Activated CD4-positive, alpha-beta memory T cell treated with anti-CD3 and anti-CD28 coated beads for 36 hours (primary cell): ENCODE data around the gene SLC2A11. TPM values are rescaled to one million over a fixed set of nuclear protein-coding genes. Genes with fewer than 3 reads are reported as not detected.
A peak's percentile ranks its signal among the peaks of the same experiment; 100 is the strongest.
"Not testable (repeated sequence)": the region's sequence is repeated elsewhere in the genome, so short reads cannot be mapped to it uniquely, and the experiment has no call there.

ENCODE experiments used
- CTCF ChIA-PET: fragments of 350-600 bp; sonication (Branson Sonifier 250); formaldehyde crosslinking; loops from one replicate; lab custom pipeline; 2021; ENCODE audit warnings: antibody characterized with exemption, inconsistent platforms; lab: Charles Lee
- POLR2A ChIA-PET: fragments of 350-600 bp; sonication (Branson Sonifier 250); formaldehyde crosslinking; loops from one replicate; lab custom pipeline; 2021; ENCODE audit warnings: antibody characterized with exemption; lab: Charles Lee
- DNase-seq: peaks from one replicate; pipeline ENCODE4 v3.0.0-alpha.2; 2020
- H3K27ac Mint-ChIP-seq: one replicate; pipeline ENCODE4 v1.8.0; 2021; ENCODE audit warnings: mixed read lengths
- H3K27me3 Mint-ChIP-seq: one replicate; pipeline ENCODE4 v1.8.0; 2021; ENCODE audit warnings: mixed read lengths
- H3K36me3 Mint-ChIP-seq: one replicate; pipeline ENCODE4 v1.8.0; 2021; ENCODE audit warnings: mixed read lengths
- H3K4me1 Mint-ChIP-seq: one replicate; pipeline ENCODE4 v1.8.0; 2021; ENCODE audit warnings: low read depth, mixed read lengths
- H3K4me3 Mint-ChIP-seq: one replicate; pipeline ENCODE4 v1.8.0; 2021; ENCODE audit warnings: mild to moderate bottlenecking, mixed read lengths
- H3K9me3 Mint-ChIP-seq: one replicate; pipeline ENCODE4 v1.8.0; 2021; ENCODE audit warnings: mixed read lengths
- intact Hi-C: fragments of 100-400 bp; cut with micrococcal nuclease; formaldehyde crosslinking; loops from one replicate; pipeline ENCODE4 v1.15.1; 2023
- total RNA-seq, 2 experiments: library from RNA; stranded (reverse); gene quantifications; one replicate each; pipeline ENCODE4 v1.2.3, GENCODE V29; 2021

Gene SLC2A11
- total RNA-seq, 2 experiments from 2014 or later: 6.8 to 8.9 TPM

GRCh38 chr22:23903328-23903971, 45.8 kb downstream of the SLC2A11 start:
- no peak for DNase-seq
- H3K27me3 Mint-ChIP-seq: no peaks in the 10 kb centered on the region
- ChIA-PET CTCF (interaction anchor here (1.4 to 1.8 kb wide), 2 partner anchors 9 to 10 kb away, joined by 5 read pairs; partner anchors contain the start of gene MIF), POLR2A (interaction anchor here (1.3 to 1.5 kb wide), 2 partner anchors 9 to 10 kb away, joined by 4 to 6 read pairs; partner anchors contain the start of gene MIF)
- intact Hi-C loops: no loop called here
- no peaks in the 10 kb centered on the region for H3K4me1 Mint-ChIP-seq
- H3K36me3 Mint-ChIP-seq: peaks cover 3% of the 10 kb centered on the region
- H3K27ac Mint-ChIP-seq: no peak overlapping the region
- no peak overlapping the region for H3K4me3 Mint-ChIP-seq
- no peaks in the 10 kb centered on the region for H3K9me3 Mint-ChIP-seq

GRCh38 chr22:23904573-23905254, 47.0 kb downstream of the SLC2A11 start:
- no peak for DNase-seq
- CTCF ChIA-PET: no interaction called here
- no peaks in the 10 kb centered on the region for H3K4me1 Mint-ChIP-seq
- no peaks in the 10 kb centered on the region for H3K9me3 Mint-ChIP-seq
- peaks cover under 1% of the 10 kb centered on the region for H3K36me3 Mint-ChIP-seq
- intact Hi-C loops: no loop called here
- H3K27me3 Mint-ChIP-seq: no peaks in the 10 kb centered on the region
- H3K4me3 Mint-ChIP-seq: no peak overlapping the region
- POLR2A ChIA-PET: no interaction called here
- no peak overlapping the region for H3K27ac Mint-ChIP-seq

GRCh38 chr22:23906641-23907040, 49.0 kb downstream of the SLC2A11 start:
- no peak overlapping the region for H3K27ac Mint-ChIP-seq
- no peaks in the 10 kb centered on the region for H3K36me3 Mint-ChIP-seq
- no peaks in the 10 kb centered on the region for H3K27me3 Mint-ChIP-seq
- ChIA-PET POLR2A (no interaction called here), CTCF (interaction anchor here (1.4 kb wide), 1 partner anchor 12 kb away, joined by 4 read pairs; the partner anchor contains the start of gene MIF)
- no peak overlapping the region for H3K4me3 Mint-ChIP-seq
- no peak for DNase-seq
- intact Hi-C loops: no loop called here
- no peaks in the 10 kb centered on the region for H3K9me3 Mint-ChIP-seq
- H3K4me1 Mint-ChIP-seq: no peaks in the 10 kb centered on the region

GRCh38 chr22:23907423-23907822, 49.7 kb downstream of the SLC2A11 start:
- H3K9me3 Mint-ChIP-seq, DNase-seq, H3K36me3 Mint-ChIP-seq, H3K27me3 Mint-ChIP-seq, POLR2A ChIA-PET, H3K4me3 Mint-ChIP-seq, H3K27ac Mint-ChIP-seq, intact Hi-C loops, H3K4me1 Mint-ChIP-seq: not testable (repeated sequence)
- CTCF ChIA-PET: interaction anchor here (1.4 to 1.5 kb wide), 2 partner anchors 13 kb away, joined by 4 read pairs; partner anchors contain the start of gene MIF

- Mint-ChIP-seq H3K4me1 (peaks cover 6% of the 10 kb centered on the region), H3K27me3 (no peaks in the 10 kb centered on the region), H3K9me3 (no peaks in the 10 kb centered on the region), H3K36me3 (no peaks in the 10 kb centered on the region), H3K4me3 (no peak overlapping the region), H3K27ac (no peak overlapping the region)
- POLR2A ChIA-PET: interaction anchor here (0.7 to 1.6 kb wide), 2 partner anchors 13 to 14 kb away, joined by 3 to 5 read pairs; partner anchors contain the start of gene MIF
- intact Hi-C loops: no loop called here
- DNase-seq: no peak
- CTCF ChIA-PET: interaction anchor here (1.5 kb wide), 1 partner anchor 14 kb away, joined by 4 read pairs; the partner anchor contains the start of gene MIF
Observed at GRCh38 chr22:23908587-23909205, 51.0 kb downstream of the SLC2A11 start.

- Mint-ChIP-seq H3K4me3 (no peak overlapping the region), H3K27me3 (no peaks in the 10 kb centered on the region), H3K27ac (no peak overlapping the region), H3K36me3 (no peaks in the 10 kb centered on the region), H3K9me3 (no peaks in the 10 kb centered on the region), H3K4me1 (peaks cover 10% of the 10 kb centered on the region)
- CTCF ChIA-PET: interaction anchor here (1.1 to 1.8 kb wide), 3 partner anchors 10 to 60 kb away, joined by 3 to 5 read pairs (median 4); partner anchors contain the start of gene MIF
- intact Hi-C loops: no loop called here
- POLR2A ChIA-PET: interaction anchor here (0.7 to 1.6 kb wide), 2 partner anchors 13 to 15 kb away, joined by 3 to 5 read pairs; partner anchors contain the start of gene MIF
- no peak for DNase-seq
Observed at GRCh38 chr22:23909296-23909898, 51.7 kb downstream of the SLC2A11 start.

GRCh38 chr22:23910496-23911190, 53.0 kb downstream of the SLC2A11 start:
- POLR2A ChIA-PET: interaction anchor here (1.0 to 1.6 kb wide), 2 partner anchors 16 kb away, joined by 3 to 5 read pairs; partner anchors contain the start of gene MIF
- H3K27me3 Mint-ChIP-seq: no peaks in the 10 kb centered on the region
- H3K4me1 Mint-ChIP-seq: peaks cover 15% of the 10 kb centered on the region

GRCh38 chr22:23911318-23911980, 53.8 kb downstream of the SLC2A11 start:
- CTCF ChIA-PET: interaction anchor here (1.8 to 2.6 kb wide), 2 partner anchors 17 kb away, joined by 5 to 18 read pairs; partner anchors contain the start of gene MIF
- POLR2A ChIA-PET: interaction anchor here (1.0 to 2.1 kb wide), 2 partner anchors 17 to 101 kb away, joined by 3 to 5 read pairs; partner anchors contain the start of gene MIF
- Mint-ChIP-seq H3K36me3 (no peaks in the 10 kb centered on the region), H3K27me3 (no peaks in the 10 kb centered on the region), H3K27ac (no peak overlapping the region), H3K9me3 (no peaks in the 10 kb centered on the region), H3K4me1 (peaks cover 15% of the 10 kb centered on the region), H3K4me3 (no peak overlapping the region)
- intact Hi-C loops: loop anchor here (10.0 kb wide), 1 partner anchor 643 kb away; the partner anchor contains the start of genes GUCD1 and SNRPD3
- DNase-seq: no peak

More at GRCh38 chr22:23910496-23911190, 53.0 kb downstream of the SLC2A11 start:
- CTCF ChIA-PET: interaction anchor here (1.1 to 1.8 kb wide), 3 partner anchors 12 to 61 kb away, joined by 3 to 5 read pairs (median 4); partner anchors contain the start of gene MIF
- intact Hi-C loops: loop anchor here (10.0 kb wide), 1 partner anchor 644 kb away; the partner anchor contains the start of genes GUCD1 and SNRPD3
- Mint-ChIP-seq H3K27ac (no peak overlapping the region), H3K9me3 (no peaks in the 10 kb centered on the region), H3K36me3 (no peaks in the 10 kb centered on the region), H3K4me3 (no peak overlapping the region)
- DNase-seq: no peak

GRCh38 chr22:23912293-23912903, 54.7 kb downstream of the SLC2A11 start:
- Mint-ChIP-seq H3K4me3 (no peak overlapping the region), H3K27me3 (no peaks in the 10 kb centered on the region), H3K27ac (no peak overlapping the region), H3K4me1 (peaks cover 15% of the 10 kb centered on the region), H3K9me3 (no peaks in the 10 kb centered on the region), H3K36me3 (no peaks in the 10 kb centered on the region)
- DNase-seq: no peak
- intact Hi-C loops: loop anchor here (10.0 kb wide), 1 partner anchor 642 kb away; the partner anchor contains the start of genes GUCD1 and SNRPD3
- ChIA-PET POLR2A (interaction anchor here (2.0 to 2.2 kb wide), 3 partner anchors 18 to 100 kb away, joined by 5 to 56 read pairs (median 9); partner anchors contain the start of genes MIF and SLC2A11), CTCF (interaction anchor here (1.1 to 2.6 kb wide), 2 partner anchors 17 to 18 kb away, joined by 5 to 18 read pairs; partner anchors contain the start of gene MIF)

GRCh38 chr22:23913306-23913660, 55.6 kb downstream of the SLC2A11 start:
- Mint-ChIP-seq H3K27ac (peak overlapping the region; percentile 97), H3K4me3 (peak overlapping the region; percentile 92), H3K36me3 (no peaks in the 10 kb centered on the region), H3K9me3 (no peaks in the 10 kb centered on the region), H3K27me3 (no peaks in the 10 kb centered on the region), H3K4me1 (peaks cover 15% of the 10 kb centered on the region)
- DNase-seq: peak; percentile 55
- CTCF ChIA-PET: interaction anchor here (0.9 to 2.6 kb wide), 6 partner anchors 17 to 64 kb away, joined by 3 to 18 read pairs (median 4); partner anchors contain the start of gene MIF
- intact Hi-C loops: loop anchor here (10.0 kb wide), 1 partner anchor 642 kb away; the partner anchor contains the start of genes GUCD1 and SNRPD3
- POLR2A ChIA-PET: interaction anchor here (0.8 to 2.2 kb wide), 9 partner anchors 10 to 126 kb away, joined by 3 to 56 read pairs (median 6); partner anchors contain the start of genes CABIN1, MIF, SLC2A11 and SMARCB1
